HCT116 (cell line): ENCODE results near the gene FNBP1. TPM values are rescaled to one million over a fixed set of nuclear protein-coding genes. Genes with fewer than 3 reads are reported as not detected.

Experiments used
- ATAC-seq: fragments of 200-7000 bp; cut with Tn5 transposase; 2 replicates; pipeline ENCODE4 v1.9.1; 2020; ENCODE audit warnings: mild to moderate bottlenecking, moderate library complexity
- BruUV-seq: library from RNA; stranded (reverse); fragments of 400-500 nt; replicated peaks from 2 replicates; lab custom pipeline; 2021; lab: Mats Ljungman, UMichigan
- CTCF ChIA-PET: fragments of 300-600 bp; sonication (Branson Sonifier 250); formaldehyde crosslinking; loops from one replicate; lab custom pipeline; 2021; ENCODE audit warnings: antibody characterized with exemption; lab: Charles Lee
- POLR2A ChIA-PET: fragments of 300-600, 350-600 bp; sonication (Branson Sonifier 250); formaldehyde crosslinking; loops from one replicate; lab custom pipeline; 2021; ENCODE audit warnings: antibody characterized with exemption; lab: Charles Lee
- RAD21 ChIA-PET, 2 experiments: fragments of 300-600 bp; sonication (Branson Sonifier 250); formaldehyde crosslinking; loops; one replicate each; lab custom pipeline; 2023; ENCODE audit warnings: low total read pairs in 2 of 2; ENCODE audit not compliant: uncharacterized antibody in 2 of 2, unreplicated experiment in 2 of 2, low non-redundant PET in 1 of 2; lab: Charles Lee
- DNase-seq: peaks from one replicate; pipeline ENCODE4 v3.0.0-alpha.2; 2010; ENCODE audit warnings: low read depth, low spot score
- H2AFZ ChIP-seq: fragments of 200-600 bp; shearing (Covaris generic), sonication (generic); 2 replicates; pipeline ENCODE4 v1.6.1; 2017; ENCODE audit warnings: low read depth, mixed run types, mixed read lengths, antibody characterized with exemption, low read length; ENCODE audit not compliant: poor library complexity, severe bottlenecking
- H3K27ac ChIP-seq: 2 replicates; pipeline ENCODE4 v1.5.1; 2012; ENCODE audit warnings: low read depth, low read length
- H3K27me3 ChIP-seq: fragments of 200-600 bp; sonication (generic); 2 replicates; pipeline ENCODE4 v1.6.1; 2016; ENCODE audit warnings: mixed run types, low read length, mixed read lengths; ENCODE audit not compliant: insufficient read depth
- H3K36me3 ChIP-seq, 2 experiments: fragments of 200-500 bp in 1 of 2; fragments of 200-600 bp in 1 of 2; sonication (Bioruptor generic) in 1 of 2; sonication (generic) in 1 of 2; 2 replicates each; pipeline versions ENCODE4 v1.5.1 to v1.6.1; 2014 to 2016; ENCODE audit warnings: low read length in 2 of 2, inconsistent platforms in 1 of 2, mixed read lengths in 1 of 2, mixed run types in 1 of 2; ENCODE audit not compliant: insufficient read depth in 2 of 2, control insufficient read depth in 1 of 2
- H3K4me1 ChIP-seq, 2 experiments: fragments of 200-600 bp in 1 of 2; sonication (generic) in 1 of 2; 2 replicates each; pipeline versions ENCODE4 v1.5.1 to v1.6.1; 2012 to 2017; ENCODE audit warnings: low read length in 2 of 2, inconsistent platforms in 1 of 2, mild to moderate bottlenecking in 1 of 2, mixed read lengths in 1 of 2, mixed run types in 1 of 2, moderate library complexity in 1 of 2; ENCODE audit not compliant: insufficient read depth in 2 of 2, control insufficient read depth in 1 of 2
- H3K4me2 ChIP-seq: fragments of 200-600 bp; sonication (generic); 2 replicates; pipeline ENCODE4 v1.6.1; 2017; ENCODE audit warnings: mixed run types, low read length, mixed read lengths
- H3K4me3 ChIP-seq, 2 experiments: fragments of 200-600 bp in 1 of 2; sonication (generic) in 1 of 2; replicated peaks in 1 of 2; 2 replicates each; pipeline ENCODE4 v1.5.1; 2011 to 2016; ENCODE audit warnings: low read length in 2 of 2, control low read depth in 1 of 2, low read depth in 1 of 2, mild to moderate bottlenecking in 1 of 2, mixed read lengths in 1 of 2, mixed run types in 1 of 2
- H3K79me2 ChIP-seq: fragments of 200-600 bp; sonication (generic); 2 replicates; pipeline ENCODE4 v1.6.1; 2017; ENCODE audit warnings: mild to moderate bottlenecking, mixed run types, low read length, moderate library complexity, mixed read lengths; ENCODE audit not compliant: insufficient read depth
- H3K9ac ChIP-seq: fragments of 200-600 bp; sonication (generic); 2 replicates; pipeline ENCODE4 v1.6.1; 2016; ENCODE audit warnings: low read length, mixed read lengths
- H3K9me2 ChIP-seq: fragments of 200-600 bp; sonication (generic), shearing (Covaris generic); 2 replicates; pipeline ENCODE4 v1.6.1; 2017; ENCODE audit warnings: mixed run types, mild to moderate bottlenecking, moderate library complexity; ENCODE audit not compliant: insufficient read depth
- H3K9me3 ChIP-seq, 2 experiments: fragments of 200-500 bp in 1 of 2; fragments of 200-600 bp in 1 of 2; sonication (Bioruptor generic) in 1 of 2; sonication (generic) in 1 of 2; 2 replicates each; pipeline ENCODE4 v1.6.1; 2014 to 2017; ENCODE audit warnings: low read length in 2 of 2, mixed read lengths in 2 of 2, inconsistent platforms in 1 of 2, low read depth in 1 of 2, mild to moderate bottlenecking in 1 of 2, mixed run types in 1 of 2, moderate library complexity in 1 of 2; ENCODE audit not compliant: control insufficient read depth in 1 of 2, insufficient read depth in 1 of 2
- H4K20me1 ChIP-seq: fragments of 200-600 bp; sonication (generic), shearing (Covaris generic); 2 replicates; pipeline ENCODE4 v1.6.1; 2017; ENCODE audit warnings: mixed run types, mild to moderate bottlenecking, moderate library complexity; ENCODE audit not compliant: insufficient read depth
- CBX3 ChIP-seq: IDR thresholded peaks from 2 replicates; pipeline ENCODE4 v1.6.1; 2012; ENCODE audit warnings: low read depth
- CEBPB ChIP-seq: IDR thresholded peaks from 2 replicates; pipeline ENCODE4 v1.6.1; 2012; ENCODE audit warnings: low read depth
- CTCF ChIP-seq, 3 experiments: fragments of 200-600 bp in 1 of 3; sonication (generic) in 1 of 3; IDR thresholded peaks in 2 of 3; conservative IDR thresholded peaks in 1 of 3; 2 replicates each; pipeline ENCODE4 v1.5.1; 2012 to 2017; ENCODE audit warnings: low read depth in 2 of 3, low read length in 2 of 3, antibody characterized with exemption in 1 of 3, borderline replicate concordance in 1 of 3, control low read depth in 1 of 3, mild to moderate bottlenecking in 1 of 3, mixed read lengths in 1 of 3, mixed run types in 1 of 3, moderate library complexity in 1 of 3; ENCODE audit not compliant: insufficient read depth in 1 of 3
- ELF1 ChIP-seq: IDR thresholded peaks from 2 replicates; pipeline ENCODE4 v1.6.1; 2012; ENCODE audit warnings: low read depth, borderline replicate concordance
- EZH2phosphoT487 ChIP-seq: fragments of 200-600 bp; IDR thresholded peaks from 2 replicates; pipeline ENCODE4 v1.6.1; 2018; ENCODE audit warnings: antibody characterized with exemption, borderline replicate concordance
- FOSL1 ChIP-seq: IDR thresholded peaks from 2 replicates; pipeline ENCODE4 v1.6.1; 2012; ENCODE audit warnings: low read depth
- JUND ChIP-seq: IDR thresholded peaks from 2 replicates; pipeline ENCODE4 v1.6.1; 2012
- MAX ChIP-seq: IDR thresholded peaks from 2 replicates; pipeline ENCODE4 v1.6.1; 2012
- POLR2AphosphoS5 ChIP-seq: IDR thresholded peaks from 2 replicates; pipeline ENCODE4 v1.6.1; 2011; ENCODE audit warnings: mild to moderate bottlenecking, low read depth, low read length, moderate library complexity
- RAD21 ChIP-seq: IDR thresholded peaks from 2 replicates; pipeline ENCODE4 v1.6.1; 2012; ENCODE audit warnings: low read depth, mild to moderate bottlenecking
- SIN3A ChIP-seq: IDR thresholded peaks from 2 replicates; pipeline ENCODE4 v1.6.1; 2012; ENCODE audit warnings: low read depth
- SP1 ChIP-seq: IDR thresholded peaks from 2 replicates; pipeline ENCODE4 v1.6.1; 2012; ENCODE audit warnings: low read depth
- SRF ChIP-seq: IDR thresholded peaks from 2 replicates; pipeline ENCODE4 v1.6.1; 2012; ENCODE audit warnings: low read depth
- TCF7L2 ChIP-seq: IDR thresholded peaks from 2 replicates; pipeline ENCODE4 v1.7.0; 2011; ENCODE audit warnings: borderline replicate concordance, inconsistent platforms; ENCODE audit not compliant: insufficient read depth, insufficient read length; ENCODE audit errors: extremely low read depth
- YY1 ChIP-seq: IDR thresholded peaks from 2 replicates; pipeline ENCODE4 v1.6.1; 2011; ENCODE audit warnings: low read length, low read depth, moderate library complexity, mild to moderate bottlenecking; ENCODE audit not compliant: insufficient replicate concordance; ENCODE audit errors: extremely low read depth
- ZNF274 ChIP-seq: fragments of 200-500 bp; sonication (Bioruptor generic); IDR thresholded peaks from 2 replicates; pipeline ENCODE4 v1.6.1; 2014; ENCODE audit warnings: mild to moderate bottlenecking, low read depth, low read length, inconsistent platforms
- intact Hi-C: fragments of 100-400 bp; cut with micrococcal nuclease; formaldehyde crosslinking; loops from 2 replicates; pipeline ENCODE4 v1.10.0; 2022
- total RNA-seq: library from RNA; stranded (reverse); gene quantifications from one replicate; pipeline ENCODE4 v1.2.1, GENCODE V29; 2021; ENCODE audit not compliant: unreplicated experiment
- TF ChIP-seq, protein P1 (sequence below): IDR thresholded peaks from 2 replicates; pipeline ENCODE4 v1.6.1; 2012; ENCODE audit warnings: low read depth
- TF ChIP-seq, protein P2 (sequence below): IDR thresholded peaks from 2 replicates; pipeline ENCODE4 v1.6.1; 2011; ENCODE audit warnings: mild to moderate bottlenecking, low read length, moderate library complexity; ENCODE audit not compliant: insufficient replicate concordance; ENCODE audit errors: extremely low read depth
- TF ChIP-seq, protein P3 (sequence below): IDR thresholded peaks from 2 replicates; pipeline ENCODE4 v1.6.1; 2012

FNBP1 gene
- total RNA-seq, 1 experiment from 2014 or later = 25.0 TPM

GRCh38 chr9:130084337-130084736, 41.3 kb upstream of the FNBP1 start:
- Histone ChIP-seq H3K27me3 (no peaks in the 10 kb centered on the region), H3K79me2 (no peaks in the 10 kb centered on the region), H3K4me2 (no peak overlapping the region), H4K20me1 (no peaks in the 10 kb centered on the region), H2AFZ (no peak overlapping the region), H3K9me2 (no peaks in the 10 kb centered on the region), H3K36me3 (peaks cover 12 to 14% of the 10 kb centered on the region in 2 experiments), H3K4me1 (no peaks in the 10 kb centered on the region), H3K4me3 (no peak overlapping the region), H3K9ac (no peak overlapping the region), H3K27ac (no peak overlapping the region), H3K9me3 (no peaks in the 10 kb centered on the region)
- intact Hi-C loops = no loop called here
- RAD21 ChIA-PET = no interaction called here
- TF ChIP-seq MAX (no peak), TCF7L2 (no peak), EZH2phosphoT487 (no peak), FOSL1 (no peak), SIN3A (no peak), SP1 (no peak), CBX3 (no peak), POLR2AphosphoS5 (no peak), ELF1 (no peak), YY1 (no peak), CTCF (IDR thresholded peaks at IDR 0.05 in 2 of 3, conservative IDR thresholded peaks at IDR 0.05 in 1 of 3; ENCODE audit: borderline replicate concordance in 1 of 3, insufficient read depth in 1 of 3, low read depth in 2 of 3, low read length in 2 of 3) (no peak), RAD21 (no peak), ZNF274 (no peak), SRF (no peak), CEBPB (no peak), JUND (no peak)
- TF ChIP-seq, protein P1, sequence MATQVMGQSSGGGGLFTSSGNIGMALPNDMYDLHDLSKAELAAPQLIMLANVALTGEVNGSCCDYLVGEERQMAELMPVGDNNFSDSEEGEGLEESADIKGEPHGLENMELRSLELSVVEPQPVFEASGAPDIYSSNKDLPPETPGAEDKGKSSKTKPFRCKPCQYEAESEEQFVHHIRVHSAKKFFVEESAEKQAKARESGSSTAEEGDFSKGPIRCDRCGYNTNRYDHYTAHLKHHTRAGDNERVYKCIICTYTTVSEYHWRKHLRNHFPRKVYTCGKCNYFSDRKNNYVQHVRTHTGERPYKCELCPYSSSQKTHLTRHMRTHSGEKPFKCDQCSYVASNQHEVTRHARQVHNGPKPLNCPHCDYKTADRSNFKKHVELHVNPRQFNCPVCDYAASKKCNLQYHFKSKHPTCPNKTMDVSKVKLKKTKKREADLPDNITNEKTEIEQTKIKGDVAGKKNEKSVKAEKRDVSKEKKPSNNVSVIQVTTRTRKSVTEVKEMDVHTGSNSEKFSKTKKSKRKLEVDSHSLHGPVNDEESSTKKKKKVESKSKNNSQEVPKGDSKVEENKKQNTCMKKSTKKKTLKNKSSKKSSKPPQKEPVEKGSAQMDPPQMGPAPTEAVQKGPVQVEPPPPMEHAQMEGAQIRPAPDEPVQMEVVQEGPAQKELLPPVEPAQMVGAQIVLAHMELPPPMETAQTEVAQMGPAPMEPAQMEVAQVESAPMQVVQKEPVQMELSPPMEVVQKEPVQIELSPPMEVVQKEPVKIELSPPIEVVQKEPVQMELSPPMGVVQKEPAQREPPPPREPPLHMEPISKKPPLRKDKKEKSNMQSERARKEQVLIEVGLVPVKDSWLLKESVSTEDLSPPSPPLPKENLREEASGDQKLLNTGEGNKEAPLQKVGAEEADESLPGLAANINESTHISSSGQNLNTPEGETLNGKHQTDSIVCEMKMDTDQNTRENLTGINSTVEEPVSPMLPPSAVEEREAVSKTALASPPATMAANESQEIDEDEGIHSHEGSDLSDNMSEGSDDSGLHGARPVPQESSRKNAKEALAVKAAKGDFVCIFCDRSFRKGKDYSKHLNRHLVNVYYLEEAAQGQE = no peak
- TF ChIP-seq, protein P2, sequence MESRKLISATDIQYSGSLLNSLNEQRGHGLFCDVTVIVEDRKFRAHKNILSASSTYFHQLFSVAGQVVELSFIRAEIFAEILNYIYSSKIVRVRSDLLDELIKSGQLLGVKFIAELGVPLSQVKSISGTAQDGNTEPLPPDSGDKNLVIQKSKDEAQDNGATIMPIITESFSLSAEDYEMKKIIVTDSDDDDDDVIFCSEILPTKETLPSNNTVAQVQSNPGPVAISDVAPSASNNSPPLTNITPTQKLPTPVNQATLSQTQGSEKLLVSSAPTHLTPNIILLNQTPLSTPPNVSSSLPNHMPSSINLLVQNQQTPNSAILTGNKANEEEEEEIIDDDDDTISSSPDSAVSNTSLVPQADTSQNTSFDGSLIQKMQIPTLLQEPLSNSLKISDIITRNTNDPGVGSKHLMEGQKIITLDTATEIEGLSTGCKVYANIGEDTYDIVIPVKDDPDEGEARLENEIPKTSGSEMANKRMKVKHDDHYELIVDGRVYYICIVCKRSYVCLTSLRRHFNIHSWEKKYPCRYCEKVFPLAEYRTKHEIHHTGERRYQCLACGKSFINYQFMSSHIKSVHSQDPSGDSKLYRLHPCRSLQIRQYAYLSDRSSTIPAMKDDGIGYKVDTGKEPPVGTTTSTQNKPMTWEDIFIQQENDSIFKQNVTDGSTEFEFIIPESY = no peak
- TF ChIP-seq, protein P3, sequence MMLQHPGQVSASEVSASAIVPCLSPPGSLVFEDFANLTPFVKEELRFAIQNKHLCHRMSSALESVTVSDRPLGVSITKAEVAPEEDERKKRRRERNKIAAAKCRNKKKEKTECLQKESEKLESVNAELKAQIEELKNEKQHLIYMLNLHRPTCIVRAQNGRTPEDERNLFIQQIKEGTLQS = no peak
- POLR2A ChIA-PET = no interaction called here
- no TSS peak for BruUV-seq
- DNase-seq = no peak
- CTCF ChIA-PET = no interaction called here
- no peak for ATAC-seq
